Heart left ventricle (tissue), 16 donors: ENCODE results near the gene NUP210. TPM values are rescaled to one million over a fixed set of nuclear protein-coding genes. Genes with fewer than 3 reads are reported as not detected.

Experiments
- ATAC-seq, 4 donors: fragments of 200-7000 bp; cut with Tn5 transposase; one replicate each; pipeline ENCODE4 v1.9.1; 2020 to 2022; ENCODE audit warnings: moderate library complexity in 4 of 4, mild to moderate bottlenecking in 3 of 4, moderate number of reproducible peaks in 1 of 4
- DNase-seq, 5 donors: peaks; one replicate each; pipeline ENCODE4 v3.0.0-alpha.2; 2020
- H3K27ac ChIP-seq, 12 donors: fragments of 200-600 bp; sonication (generic) in 4 of 12; one replicate each; pipeline versions ENCODE4 v1.5.0 to v1.8.0; 2016 to 2022; ENCODE audit warnings: mild to moderate bottlenecking in 2 of 12
- H3K27me3 ChIP-seq, 9 donors: fragments of 200-600 bp; sonication (generic) in 2 of 9; one replicate each; pipeline versions ENCODE4 v1.5.1 to v1.8.0; 2016 to 2022; ENCODE audit warnings: mild to moderate bottlenecking in 3 of 9
- H3K36me3 ChIP-seq, 9 donors: fragments of 200-600 bp; sonication (generic) in 2 of 9; one replicate each; pipeline versions ENCODE4 v1.5.0 to v1.8.0; 2018 to 2022; ENCODE audit warnings: mild to moderate bottlenecking in 2 of 9
- H3K4me1 ChIP-seq, 12 donors: fragments of 200-600 bp; sonication (generic) in 4 of 12; one replicate each; pipeline versions ENCODE4 v1.5.0 to v1.8.0; 2016 to 2022; ENCODE audit warnings: mild to moderate bottlenecking in 3 of 12
- H3K4me3 ChIP-seq, 12 donors: fragments of 200-600 bp; sonication (generic) in 4 of 12; one replicate each; pipeline versions ENCODE4 v1.5.0 to v1.8.0; 2017 to 2022; ENCODE audit warnings: mild to moderate bottlenecking in 9 of 12, moderate library complexity in 4 of 12
- H3K9me3 ChIP-seq, 12 donors: fragments of 200-600 bp; sonication (generic) in 4 of 12; one replicate each; pipeline versions ENCODE4 v1.5.0 to v1.8.0; 2016 to 2022; ENCODE audit warnings: mild to moderate bottlenecking in 1 of 12
- POLR2A ChIP-seq, 2 donors: fragments of 450-650 bp; IDR thresholded peaks; one replicate each; pipeline ENCODE4 v1.6.1; 2017; ENCODE audit warnings: antibody characterized with exemption in 2 of 2, mild to moderate bottlenecking in 2 of 2, moderate library complexity in 2 of 2
- WGBS, 4 donors: extraction: QIAGEN DNeasy Blood & Tissue Kit in 2 of 4; methylation state at CpG; one replicate each; pipeline versions ENCODE4 v1.1.5 to v1.1.7; 2013 to 2018; 5-methylcytosine and 5-hydroxymethylcytosine counted together
- intact Hi-C, 10 donors: fragments of 100-400 bp; cut with DNase I; formaldehyde crosslinking; loops; one replicate each; pipeline versions ENCODE4 v1.11.1 to v1.14.2; 2022
- polyA plus RNA-seq, 2 donors: library from polyadenylated mRNA; stranded (reverse); fragments of 200-250 nt; gene quantifications; one replicate each; pipeline ENCODE4 v1.2.3, GENCODE V29; 2013
- total RNA-seq, 9 donors: library from RNA; depleted of rRNA in 2 of 9; stranded (reverse); fragments of >200 nt in 2 of 9; fragmentation: NEBNext Ultra II Directional in 3 of 9; extraction: Animal tissue kit (Norgen Biotek cat#: 25700) in 3 of 9; gene quantifications; one replicate each; pipeline versions ENCODE4 v1.1.0 to v1.2.4, GENCODE V29; 2016 to 2023
- TF ChIP-seq, protein P1 (sequence below), 12 donors: fragments of 200-600 bp; sonication (generic) in 4 of 12; IDR thresholded peaks; one replicate each; pipeline versions ENCODE4 v1.5.0 to v1.8.0; 2018 to 2022; ENCODE audit warnings: antibody characterized with exemption in 12 of 12, mild to moderate bottlenecking in 5 of 12
- donor health status: ischemic (EF 13 %, LVEDD 7.1; RV severe dilation, severe dysfunction).
- donor health status: healthy with polysubstance abuse.
- donor health status: DM: no; HTN: yes; CAD: no.
- donor health status: DM: no; HTN: no; CAD: no.
- donor health status: ischemic (EF 25% LVEDD 6.9; RV normal size, moderate dysfunction).
- donor health status: ischemic (EF 25% LVEDD 5.7; RV mildly dilated, moderate dysfunction).
- donor health status: healthy.
- donor health status: DM: yes; HTN: yes; CAD: no.
- donor health status: ischemic (EF 35%, LVEDD 5.7; RV mildly dilated, moderate dysfunction).
- donor health status: nonischemic (EF 11% LVEDD 7.7; RV severe dilation, severe dysfunction).
- donor health status: DM: yes; HTN: yes; CAD: no.
- donor health status: PGD.
- donor health status: ischemic (EF 29% LVEDD 5.4; RV normal size, mild dysfunction).
- donor health status: nonischemic (EF 23%, LVEDD 6.1; RV moderate dilation, normal function).

Gene NUP210
- total and polyA plus RNA-seq, 11 donors: 1.3 to 9.7 (median 2.6) TPM

DNA sequence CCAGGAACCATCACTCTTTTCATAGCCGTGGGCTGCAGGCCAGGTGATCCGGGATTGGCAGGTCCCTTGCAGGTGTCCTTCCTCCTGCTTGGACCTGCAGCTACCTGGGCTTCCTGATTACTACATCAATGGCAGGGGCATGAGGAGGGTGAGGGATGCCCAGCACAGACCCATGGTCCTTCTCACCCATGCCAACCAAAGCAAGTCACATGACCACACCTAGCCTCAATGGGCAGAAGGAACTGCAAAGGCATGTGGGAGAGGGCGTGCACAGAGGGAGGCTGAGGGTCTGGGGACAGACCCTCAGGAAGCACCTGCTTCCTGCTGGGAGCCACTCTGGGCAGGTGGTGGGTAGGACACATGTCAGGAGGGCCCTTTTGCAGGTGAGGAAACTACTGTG, 105.2 kb downstream of the NUP210 start:
- intact Hi-C loops: no loop called here
- H3K9me3 ChIP-seq: no peaks in the 10 kb centered on the region
- ATAC-seq (no peak), DNase-seq (peak in 1 of 5 donors; percentile 15)
- no peak overlapping the region for H3K27ac ChIP-seq
- H3K4me1 ChIP-seq: no peaks in the 10 kb centered on the region
- no peaks in the 10 kb centered on the region for H3K27me3 ChIP-seq
- peaks cover 0 to 49% (median 0%) of the 10 kb centered on the region in 9 donors for H3K36me3 ChIP-seq
- TF ChIP-seq, protein P1, sequence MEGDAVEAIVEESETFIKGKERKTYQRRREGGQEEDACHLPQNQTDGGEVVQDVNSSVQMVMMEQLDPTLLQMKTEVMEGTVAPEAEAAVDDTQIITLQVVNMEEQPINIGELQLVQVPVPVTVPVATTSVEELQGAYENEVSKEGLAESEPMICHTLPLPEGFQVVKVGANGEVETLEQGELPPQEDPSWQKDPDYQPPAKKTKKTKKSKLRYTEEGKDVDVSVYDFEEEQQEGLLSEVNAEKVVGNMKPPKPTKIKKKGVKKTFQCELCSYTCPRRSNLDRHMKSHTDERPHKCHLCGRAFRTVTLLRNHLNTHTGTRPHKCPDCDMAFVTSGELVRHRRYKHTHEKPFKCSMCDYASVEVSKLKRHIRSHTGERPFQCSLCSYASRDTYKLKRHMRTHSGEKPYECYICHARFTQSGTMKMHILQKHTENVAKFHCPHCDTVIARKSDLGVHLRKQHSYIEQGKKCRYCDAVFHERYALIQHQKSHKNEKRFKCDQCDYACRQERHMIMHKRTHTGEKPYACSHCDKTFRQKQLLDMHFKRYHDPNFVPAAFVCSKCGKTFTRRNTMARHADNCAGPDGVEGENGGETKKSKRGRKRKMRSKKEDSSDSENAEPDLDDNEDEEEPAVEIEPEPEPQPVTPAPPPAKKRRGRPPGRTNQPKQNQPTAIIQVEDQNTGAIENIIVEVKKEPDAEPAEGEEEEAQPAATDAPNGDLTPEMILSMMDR (IDR thresholded peaks at IDR 0.05): no peak
- TF ChIP-seq POLR2A (IDR thresholded peaks at IDR 0.05): no peak
- 82 to 96% (median 87%) methylated on average over 3 of the region's 3 CpGs for WGBS, 4 donors
- H3K4me3 ChIP-seq: no peak overlapping the region

DNA sequence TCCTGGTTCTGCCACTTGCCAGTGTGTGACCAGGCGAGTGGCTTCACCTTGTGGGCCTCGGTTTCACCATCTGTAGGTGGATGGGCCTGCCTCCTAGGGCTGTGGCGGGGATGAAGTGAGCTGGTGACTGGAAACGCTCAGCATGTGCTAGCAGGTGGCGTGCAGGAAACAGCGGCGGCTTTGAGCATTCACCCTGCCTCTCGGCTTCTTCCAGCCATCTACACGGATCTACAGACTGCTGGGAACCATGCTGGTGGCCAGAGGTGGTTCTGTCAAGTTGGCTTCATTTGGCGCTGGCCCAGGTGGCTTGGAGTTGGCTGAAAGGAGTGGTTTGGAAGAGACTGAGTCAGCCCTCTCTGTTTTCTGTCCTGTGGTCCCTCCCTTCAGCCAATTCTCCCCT, 106.3 kb downstream of the NUP210 start:
- no peaks in the 10 kb centered on the region for H3K27me3 ChIP-seq
- H3K9me3 ChIP-seq: no peaks in the 10 kb centered on the region
- peak in 1 of 5 donors; percentile 12 for DNase-seq
- H3K36me3 ChIP-seq: peaks cover 0 to 41% (median 0%) of the 10 kb centered on the region in 9 donors
- TF ChIP-seq POLR2A (IDR thresholded peaks at IDR 0.05): no peak
- TF ChIP-seq, protein P1 (IDR thresholded peaks at IDR 0.05): no peak
- no peaks in the 10 kb centered on the region for H3K4me1 ChIP-seq
- ATAC-seq: no peak
- H3K4me3 ChIP-seq: no peak overlapping the region
- WGBS, 4 donors: 90 to 99% (median 92%) methylated on average over 9 to 10 of the region's 10 CpGs
- no peak overlapping the region for H3K27ac ChIP-seq
- intact Hi-C loops: no loop called here

DNA sequence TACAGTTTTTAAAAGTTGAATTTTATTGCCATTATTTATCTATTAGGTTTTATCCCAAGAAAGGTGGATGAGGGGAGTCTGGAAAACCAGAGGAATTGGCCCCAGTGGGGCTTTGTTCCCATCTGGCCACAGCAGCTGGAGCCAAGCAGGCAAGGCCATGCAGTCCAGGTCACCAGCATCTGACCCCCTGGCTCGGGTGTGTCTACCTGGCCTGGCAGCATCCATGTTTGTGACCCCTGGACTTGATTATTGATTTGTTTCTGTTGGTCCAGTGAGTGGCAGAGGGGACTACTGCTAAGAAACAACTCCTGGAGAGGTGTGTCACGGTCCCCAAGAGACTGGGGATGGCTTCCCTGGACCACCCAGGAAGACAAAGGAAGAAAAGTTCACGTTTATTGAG, 111.1 kb downstream of the NUP210 start:
- no peak overlapping the region for H3K27ac ChIP-seq
- intact Hi-C loops: loop anchor here in 3 of 10 donors (10.0 kb wide), 2 partner anchors 146 to 346 kb away; no protein-coding TSS in a partner anchor
- DNase-seq (no peak), ATAC-seq (no peak)
- no peaks in the 10 kb centered on the region for H3K27me3 ChIP-seq
- 69 to 82% (median 79%) methylated on average over 3 of the region's 3 CpGs for WGBS, 4 donors
- TF ChIP-seq, protein P1 (IDR thresholded peaks at IDR 0.05): no peak
- no peak for TF ChIP-seq POLR2A (IDR thresholded peaks at IDR 0.05)
- H3K4me1 ChIP-seq: no peaks in the 10 kb centered on the region
- H3K36me3 ChIP-seq: no peaks in the 10 kb centered on the region
- no peak overlapping the region for H3K4me3 ChIP-seq
- H3K9me3 ChIP-seq: no peaks in the 10 kb centered on the region

DNA sequence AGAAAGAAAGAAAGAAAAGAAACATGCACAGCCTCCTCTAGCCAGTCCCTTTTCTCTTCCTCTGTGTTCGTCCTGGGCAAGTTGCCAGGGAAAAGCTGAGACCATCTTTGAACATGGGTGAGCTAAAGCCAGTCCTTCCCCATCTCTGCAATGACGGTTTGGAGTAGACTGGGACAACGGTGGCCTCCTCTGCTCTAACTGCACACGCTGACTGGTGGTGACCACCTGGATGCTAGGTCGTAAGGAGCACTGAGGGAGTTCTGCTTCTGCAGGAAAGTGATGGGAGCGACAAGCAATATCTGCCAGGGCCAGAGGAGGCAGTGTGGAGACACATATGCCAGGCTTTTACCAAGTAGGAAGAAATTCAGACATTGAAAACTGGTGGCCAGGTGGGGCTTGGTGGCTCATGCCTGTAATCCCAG, 111.7 kb downstream of the NUP210 start:
- DNase-seq: no peak
- Histone ChIP-seq H3K4me3 (no peak overlapping the region), H3K36me3 (no peaks in the 10 kb centered on the region), H3K27ac (no peak overlapping the region), H3K27me3 (no peaks in the 10 kb centered on the region), H3K9me3 (no peaks in the 10 kb centered on the region), H3K4me1 (no peaks in the 10 kb centered on the region)
- ATAC-seq: peak in 2 of 4 donors; percentile 36 to 52
- 16 to 20% (median 18%) methylated on average over 6 of the region's 6 CpGs for WGBS, 4 donors
- TF ChIP-seq, protein P1 (IDR thresholded peaks at IDR 0.05): peak in 7 of 12 donors; percentile 27 to 52 (median 42)
- no peak for TF ChIP-seq POLR2A (IDR thresholded peaks at IDR 0.05)
- intact Hi-C loops: loop anchor here in 3 of 10 donors (10.0 kb wide), 2 partner anchors 146 to 346 kb away; no protein-coding TSS in a partner anchor
